ENCODE measurements around the gene SFRP5.

SFRP5 gene

GRCh38 chr10:97762816-97763215 lies 9.0 kb downstream of the SFRP5 start:
- H3K4me3 ChIP-seq, result no peak overlapping the region
- H3K9me3 ChIP-seq, result no peaks in the 10 kb centered on the region
- H3K4me1 ChIP-seq, result no peaks in the 10 kb centered on the region
- no peak for DNase-seq
- no peak overlapping the region for H3K27ac ChIP-seq
- no peak for TF ChIP-seq CTCF (IDR thresholded peaks at IDR 0.05)
- no peaks in the 10 kb centered on the region for H3K27me3 ChIP-seq
- H3K36me3 ChIP-seq, result peaks cover 7 to 51% (median 41%) of the 10 kb centered on the region in 3 donors
- intact Hi-C loops (cut with DNase I; ENCODE audit: low total_unique reads), result no loop called here

GRCh38 chr10:97762056-97762455 lies 9.7 kb downstream of the SFRP5 start:
- DNase-seq, result no peak
- TF ChIP-seq CTCF (IDR thresholded peaks at IDR 0.05), result no peak

GRCh38 chr10:97761331-97761865 lies 10.4 kb downstream of the SFRP5 start:
- no peak overlapping the region for H3K27ac ChIP-seq
- no peak for TF ChIP-seq CTCF (IDR thresholded peaks at IDR 0.05)
- H3K27me3 ChIP-seq, result no peaks in the 10 kb centered on the region
- no peaks in the 10 kb centered on the region for H3K9me3 ChIP-seq
- intact Hi-C loops (cut with DNase I; ENCODE audit: low total_unique reads), result no loop called here
- peaks cover 19 to 65% (median 55%) of the 10 kb centered on the region in 3 donors for H3K36me3 ChIP-seq
- no peak for DNase-seq
- no peaks in the 10 kb centered on the region for H3K4me1 ChIP-seq
- no peak overlapping the region for H3K4me3 ChIP-seq

More at GRCh38 chr10:97762056-97762455, 9.7 kb downstream of the SFRP5 start:
- Histone ChIP-seq H3K9me3 (no peaks in the 10 kb centered on the region), H3K4me1 (no peaks in the 10 kb centered on the region), H3K36me3 (peaks cover 13 to 58% (median 49%) of the 10 kb centered on the region in 3 donors), H3K27ac (no peak overlapping the region), H3K27me3 (no peaks in the 10 kb centered on the region), H3K4me3 (no peak overlapping the region)
- intact Hi-C loops (cut with DNase I; ENCODE audit: low total_unique reads), result no loop called here

GRCh38 chr10:97760461-97761257 lies 11.1 kb downstream of the SFRP5 start:
- no peak for TF ChIP-seq CTCF (IDR thresholded peaks at IDR 0.05)
- Histone ChIP-seq H3K9me3 (no peaks in the 10 kb centered on the region), H3K27me3 (no peaks in the 10 kb centered on the region), H3K4me3 (no peak overlapping the region), H3K36me3 (peaks cover 27 to 72% (median 63%) of the 10 kb centered on the region in 3 donors), H3K4me1 (no peaks in the 10 kb centered on the region), H3K27ac (no peak overlapping the region)
- no peak for DNase-seq
- intact Hi-C loops (cut with DNase I; ENCODE audit: low total_unique reads), result no loop called here

- no peak for DNase-seq
- Histone ChIP-seq H3K9me3 (no peaks in the 10 kb centered on the region), H3K36me3 (peaks cover 34 to 79% (median 70%) of the 10 kb centered on the region in 3 donors), H3K4me3 (no peak overlapping the region), H3K4me1 (no peaks in the 10 kb centered on the region), H3K27me3 (no peaks in the 10 kb centered on the region), H3K27ac (no peak overlapping the region)
- no peak for TF ChIP-seq CTCF (IDR thresholded peaks at IDR 0.05)
- intact Hi-C loops (cut with DNase I; ENCODE audit: low total_unique reads), result no loop called here
Observed at GRCh38 chr10:97759946-97760345, 11.9 kb downstream of the SFRP5 start.
